C4-2B (cell line): Measurements from ENCODE around the gene ZNF441.

Source experiments
- H3K27ac ChIP-seq: fragments of 450-650 bp; 2 replicates; pipeline ENCODE4 v1.5.1; 2017
- CTCF ChIP-seq: fragments of 450-650 bp; conservative IDR thresholded peaks from 2 replicates; pipeline ENCODE4 v1.5.1; 2017; ENCODE audit warnings: mild to moderate bottlenecking
- ZFX ChIP-seq: fragments of 450-650 bp; IDR thresholded peaks from 2 replicates; pipeline ENCODE4 v1.6.1; 2017

Gene ZNF441

GRCh38 chr19:11738746-11739620 lies 27.8 kb upstream of the ZNF441 start, which contains the start of gene ZNF823:
Gene ZNF823 (minus strand): TSS chr19:11738946. CDS start chr19:11738819, 127 bp downstream.
- peak within 1 kb of the TSS; percentile 94 for H3K27ac ChIP-seq
- no peak; the same call in 1 of the 2 replicates for TF ChIP-seq CTCF
- TF ChIP-seq ZFX, result no peak

- no peak overlapping the region for H3K27ac ChIP-seq
- no peak for TF ChIP-seq ZFX
- TF ChIP-seq CTCF, result no peak
Measured at GRCh38 chr19:11745869-11746268, 20.9 kb upstream of the ZNF441 start.

- H3K27ac ChIP-seq, result no peak overlapping the region
- no peak for TF ChIP-seq ZFX
- TF ChIP-seq CTCF, result no peak
Measured at GRCh38 chr19:11747277-11747676, 19.5 kb upstream of the ZNF441 start.

- TF ChIP-seq CTCF (no peak), ZFX (no peak)
- no peak overlapping the region for H3K27ac ChIP-seq
Measured at GRCh38 chr19:11749751-11750150, 17.0 kb upstream of the ZNF441 start.

DNA sequence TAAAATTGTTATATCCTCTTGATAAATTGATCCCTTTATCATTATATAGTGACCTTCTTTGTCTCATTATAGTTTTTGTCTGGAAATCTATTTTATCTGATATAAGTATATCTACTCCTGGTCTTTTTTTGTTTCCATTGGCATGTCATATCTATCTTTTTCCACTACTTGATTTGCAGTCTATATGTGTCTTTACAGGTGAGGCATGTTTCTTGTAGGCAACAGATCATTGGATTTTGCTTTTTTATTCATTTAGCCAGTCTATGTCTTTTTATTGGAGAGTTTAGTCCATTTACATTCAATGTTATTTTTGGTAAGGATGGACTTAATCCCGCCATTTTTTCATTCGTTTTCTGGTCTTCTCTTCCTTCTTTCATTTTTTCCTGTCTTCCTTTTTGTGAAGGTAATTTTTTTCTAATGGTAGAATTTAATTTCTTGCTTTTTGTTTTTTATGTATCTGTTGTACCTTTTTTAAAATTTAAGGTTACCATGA lies 14.5 kb upstream of the ZNF441 start:
- TF ChIP-seq CTCF (no peak), ZFX (no peak)
- no peak overlapping the region for H3K27ac ChIP-seq

DNA sequence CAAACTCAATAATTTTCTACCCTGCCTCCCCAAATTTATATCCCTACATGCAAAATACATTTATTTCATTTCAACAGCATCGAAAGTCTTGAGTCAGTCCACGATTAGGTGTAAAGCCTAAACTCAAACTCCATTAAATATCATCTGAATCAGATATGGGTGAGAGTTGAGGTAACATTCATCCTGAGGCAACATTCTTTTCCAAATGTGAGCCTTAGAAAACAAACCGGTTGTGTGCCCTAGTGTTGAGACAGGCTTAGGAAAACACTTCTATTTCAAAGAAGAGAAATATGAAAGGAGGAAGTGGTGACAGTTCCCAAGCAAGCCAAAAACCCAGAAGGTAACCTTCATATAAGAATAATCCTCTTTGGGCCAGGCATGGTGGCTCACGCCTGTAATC lies 12.1 kb upstream of the ZNF441 start:
- TF ChIP-seq CTCF (no peak), ZFX (no peak)
- H3K27ac ChIP-seq, result no peak overlapping the region

GRCh38 chr19:11756965-11757364 lies 9.8 kb upstream of the ZNF441 start:
- TF ChIP-seq CTCF, result no peak
- no peak for TF ChIP-seq ZFX
- no peak overlapping the region for H3K27ac ChIP-seq
